Smooth muscle cell (in vitro differentiated cells): ENCODE measurements around the gene SNAP23. TPM values are rescaled to one million over a fixed set of nuclear protein-coding genes. Genes with fewer than 3 reads are reported as not detected.

ENCODE experiments used
- DNase-seq: peaks from one replicate; lab custom pipeline; 2025; ENCODE audit not compliant: unreplicated experiment; lab: John Stamatoyannopoulos, UW
- H2AFZ ChIP-seq: fragments of 200-600 bp; sonication (generic); 2 replicates; pipeline ENCODE4 v1.6.0; 2016; ENCODE audit warnings: antibody characterized with exemption, low read depth, mild to moderate bottlenecking
- H3F3A ChIP-seq: fragments of 200-600 bp; sonication (generic); 2 replicates; pipeline ENCODE4 v1.6.0; 2017; ENCODE audit warnings: antibody characterized with exemption, low read depth
- H3K27ac ChIP-seq: fragments of 200-600 bp; sonication (generic); 2 replicates; pipeline ENCODE4 v1.5.1; 2016; ENCODE audit warnings: low read depth, mild to moderate bottlenecking
- H3K27me3 ChIP-seq: fragments of 200-600 bp; sonication (generic); 2 replicates; pipeline ENCODE4 v1.6.1; 2016; ENCODE audit warnings: low read depth, mild to moderate bottlenecking
- H3K36me3 ChIP-seq: fragments of 200-600 bp; sonication (generic); 2 replicates; pipeline ENCODE4 v1.5.1; 2016; ENCODE audit warnings: low read depth
- H3K4me1 ChIP-seq: fragments of 200-600 bp; sonication (generic); 2 replicates; pipeline ENCODE4 v1.5.1; 2016; ENCODE audit warnings: low read depth
- H3K4me2 ChIP-seq: fragments of 200-600 bp; sonication (generic); 2 replicates; pipeline ENCODE4 v1.6.0; 2016; ENCODE audit warnings: mild to moderate bottlenecking
- H3K4me3 ChIP-seq: fragments of 200-600 bp; sonication (generic); 2 replicates; pipeline ENCODE4 v1.5.1; 2016; ENCODE audit warnings: mild to moderate bottlenecking
- H3K79me2 ChIP-seq: fragments of 200-600 bp; sonication (generic); 2 replicates; pipeline ENCODE4 v1.6.0; 2016; ENCODE audit warnings: low read depth, mild to moderate bottlenecking
- H3K9ac ChIP-seq: fragments of 200-600 bp; sonication (generic); 2 replicates; pipeline ENCODE4 v1.6.0; 2016; ENCODE audit warnings: low read depth
- H3K9me3 ChIP-seq: fragments of 200-600 bp; sonication (generic); replicated peaks from 2 replicates; pipeline ENCODE4 v1.5.1; 2016; ENCODE audit warnings: low read depth
- H4K20me1 ChIP-seq: fragments of 200-600 bp; sonication (generic); 2 replicates; pipeline ENCODE4 v1.6.0; 2016; ENCODE audit warnings: low read depth
- CTCF ChIP-seq: fragments of 200-600 bp; sonication (generic); IDR thresholded peaks from 2 replicates; pipeline ENCODE4 v1.5.1; 2017; ENCODE audit warnings: borderline replicate concordance, mild to moderate bottlenecking, antibody characterized with exemption; ENCODE audit not compliant: insufficient read depth, poor library complexity, severe bottlenecking
- WGBS: methylation state at CpG from one replicate; pipeline ENCODE4 v1.1.7; 2016; ENCODE audit warnings: low lambda C conversion rate; 5-methylcytosine and 5-hydroxymethylcytosine counted together
- polyA plus RNA-seq: library from polyadenylated mRNA; unstranded; fragments of >200 nt; fragmentation: Nextera tagmentation; extraction: Ambion mirVana; gene quantifications from 2 replicates; pipeline ENCODE4 v1.2.1, GENCODE V29; 2016
- total RNA-seq: library from RNA; depleted of rRNA; stranded (reverse); fragments of >200 nt; gene quantifications from 2 replicates; pipeline ENCODE4 v1.2.3, GENCODE V29; 2014

Gene SNAP23
- total and polyA plus RNA-seq, 2 experiments from 2014 or later: 73.8 to 78.7 TPM

- H3K36me3 ChIP-seq: no peaks in the 10 kb centered on the region
- H3F3A ChIP-seq: peaks cover 14% of the 10 kb centered on the region
- TF ChIP-seq CTCF: no peak
- no peaks in the 10 kb centered on the region for H3K79me2 ChIP-seq
- H3K4me2 ChIP-seq: peak overlapping the region; percentile 88
- H3K9ac ChIP-seq: peak overlapping the region; percentile 19
- H3K27ac ChIP-seq: no peak overlapping the region
- H3K9me3 ChIP-seq: no peaks in the 10 kb centered on the region
- DNase-seq: peak; percentile 50
- WGBS: 2% methylated on average over 34 of the region's 37 CpGs
- peaks cover 34% of the 10 kb centered on the region for H3K4me1 ChIP-seq
- no peaks in the 10 kb centered on the region for H3K27me3 ChIP-seq
- peak overlapping the region; percentile 59 for H2AFZ ChIP-seq
- peak overlapping the region; percentile 49 for H3K4me3 ChIP-seq
- peaks cover 3% of the 10 kb centered on the region for H4K20me1 ChIP-seq
Measured at GRCh38 chr15:42581272-42581730, 85.9 kb downstream of the SNAP23 start.

Other genes with a start within 250 kb of the SNAP23 start
- gene GANC, start 222.4 kb upstream of the SNAP23 start, total RNA-seq: 12.6 and 18.9 TPM in 2 replicates
- 9.8 and 13.1 TPM in 2 replicates for gene GANC, start 222.4 kb upstream of the SNAP23 start, polyA plus RNA-seq
- 82.3 and 118 TPM in 2 replicates for gene TMEM87A, start 222.2 kb upstream of the SNAP23 start, total RNA-seq
- gene TMEM87A, start 222.2 kb upstream of the SNAP23 start, polyA plus RNA-seq: 51.6 and 59.9 TPM in 2 replicates
- gene CAPN3, start 136.1 kb upstream of the SNAP23 start, total RNA-seq: 0.58 and 1.6 TPM in 2 replicates
- 0.25 and 0.54 TPM in 2 replicates for gene CAPN3, start 136.1 kb upstream of the SNAP23 start, polyA plus RNA-seq
- 27.2 and 57.9 TPM in 2 replicates for gene ZNF106, start 4.5 kb upstream of the SNAP23 start, total RNA-seq
- 24.5 and 35.7 TPM in 2 replicates for gene ZNF106, start 4.5 kb upstream of the SNAP23 start, polyA plus RNA-seq
- gene LRRC57, start 53.2 kb downstream of the SNAP23 start, total RNA-seq: 16.0 and 25.1 TPM in 2 replicates
- 11.0 and 13.4 TPM in 2 replicates for gene LRRC57, start 53.2 kb downstream of the SNAP23 start, polyA plus RNA-seq
- gene HAUS2, start 53.2 kb downstream of the SNAP23 start, total RNA-seq: 46.5 and 88.4 TPM in 2 replicates
- 18.4 and 18.6 TPM in 2 replicates for gene HAUS2, start 53.2 kb downstream of the SNAP23 start, polyA plus RNA-seq
- gene STARD9, start 80.0 kb downstream of the SNAP23 start, total RNA-seq: 6.3 and 6.6 TPM in 2 replicates
- 1.6 TPM in 2 replicates for gene STARD9, start 80.0 kb downstream of the SNAP23 start, polyA plus RNA-seq
- gene CDAN1, start 241.5 kb downstream of the SNAP23 start, total RNA-seq: 6.1 and 6.4 TPM in 2 replicates
- 6.9 and 11.8 TPM in 2 replicates for gene CDAN1, start 241.5 kb downstream of the SNAP23 start, polyA plus RNA-seq